Activated CD4-positive, alpha-beta memory T cell treated with anti-CD3 and anti-CD28 coated beads for 36 hours (primary cell): ENCODE measurements around the gene ASB6. TPM values are rescaled to one million over a fixed set of nuclear protein-coding genes. Genes with fewer than 3 reads are reported as not detected.
"Not testable (repeated sequence)": the region's sequence is repeated elsewhere in the genome, so short reads cannot be mapped to it uniquely, and the experiment has no call there.

Experiments
- CTCF ChIA-PET: fragments of 350-600 bp; sonication (Branson Sonifier 250); formaldehyde crosslinking; loops from one replicate; lab custom pipeline; 2021; ENCODE audit warnings: antibody characterized with exemption, inconsistent platforms; lab: Charles Lee
- POLR2A ChIA-PET: fragments of 350-600 bp; sonication (Branson Sonifier 250); formaldehyde crosslinking; loops from one replicate; lab custom pipeline; 2021; ENCODE audit warnings: antibody characterized with exemption; lab: Charles Lee
- DNase-seq: peaks from one replicate; pipeline ENCODE4 v3.0.0-alpha.2; 2020
- H3K27ac Mint-ChIP-seq: one replicate; pipeline ENCODE4 v1.8.0; 2021; ENCODE audit warnings: mixed read lengths
- H3K27me3 Mint-ChIP-seq: one replicate; pipeline ENCODE4 v1.8.0; 2021; ENCODE audit warnings: mixed read lengths
- H3K36me3 Mint-ChIP-seq: one replicate; pipeline ENCODE4 v1.8.0; 2021; ENCODE audit warnings: mixed read lengths
- H3K4me1 Mint-ChIP-seq: one replicate; pipeline ENCODE4 v1.8.0; 2021; ENCODE audit warnings: low read depth, mixed read lengths
- H3K4me3 Mint-ChIP-seq: one replicate; pipeline ENCODE4 v1.8.0; 2021; ENCODE audit warnings: mild to moderate bottlenecking, mixed read lengths
- H3K9me3 Mint-ChIP-seq: one replicate; pipeline ENCODE4 v1.8.0; 2021; ENCODE audit warnings: mixed read lengths
- intact Hi-C: fragments of 100-400 bp; cut with micrococcal nuclease; formaldehyde crosslinking; loops from one replicate; pipeline ENCODE4 v1.15.1; 2023
- total RNA-seq, 2 experiments: library from RNA; stranded (reverse); gene quantifications; one replicate each; pipeline ENCODE4 v1.2.3, GENCODE V29; 2021

The ASB6 gene
- total RNA-seq, 2 experiments from 2014 or later: 14.1 to 15.7 TPM

- H3K4me3 Mint-ChIP-seq: no peak overlapping the region
- no peak for DNase-seq
- H3K9me3 Mint-ChIP-seq: no peaks in the 10 kb centered on the region
- no peaks in the 10 kb centered on the region for H3K36me3 Mint-ChIP-seq
- peaks cover 4% of the 10 kb centered on the region for H3K27me3 Mint-ChIP-seq
- no peaks in the 10 kb centered on the region for H3K4me1 Mint-ChIP-seq
- ChIA-PET POLR2A (interaction anchor here (0.6 kb wide), 1 partner anchor 597 kb away, joined by 3 read pairs; no protein-coding TSS in a partner anchor), CTCF (no interaction called here)
- H3K27ac Mint-ChIP-seq: no peak overlapping the region
- intact Hi-C loops: no loop called here
Observed at GRCh38 chr9:129665814-129666520, 24.0 kb upstream of the ASB6 start.

- ChIA-PET CTCF (no interaction called here), POLR2A (no interaction called here)
- no peaks in the 10 kb centered on the region for H3K36me3 Mint-ChIP-seq
- DNase-seq: peak; percentile 44
- intact Hi-C loops: no loop called here
- H3K4me1 Mint-ChIP-seq: no peaks in the 10 kb centered on the region
- H3K4me3 Mint-ChIP-seq: no peak within 1 kb of the TSS
- no peaks in the 10 kb centered on the region for H3K9me3 Mint-ChIP-seq
- H3K27ac Mint-ChIP-seq: no peak within 1 kb of the TSS
- H3K27me3 Mint-ChIP-seq: peaks cover 4% of the 10 kb centered on the region
Observed at GRCh38 chr9:129665389-129665775, 23.4 kb upstream of the ASB6 start, which contains the start of gene PRRX2. Gene PRRX2 (plus strand): TSS chr9:129665647. CDS start chr9:129665868, 221 bp downstream.

GRCh38 chr9:129664746-129665388 lies 22.9 kb upstream of the ASB6 start:
- DNase-seq: no peak
- ChIA-PET POLR2A (no interaction called here), CTCF (no interaction called here)
- H3K9me3 Mint-ChIP-seq: no peaks in the 10 kb centered on the region
- H3K4me3 Mint-ChIP-seq: no peak overlapping the region
- H3K27ac Mint-ChIP-seq: no peak overlapping the region
- intact Hi-C loops: no loop called here
- no peaks in the 10 kb centered on the region for H3K4me1 Mint-ChIP-seq
- peaks cover 4% of the 10 kb centered on the region for H3K27me3 Mint-ChIP-seq
- H3K36me3 Mint-ChIP-seq: no peaks in the 10 kb centered on the region

GRCh38 chr9:129662239-129662638 lies 20.3 kb upstream of the ASB6 start:
- H3K27ac Mint-ChIP-seq, H3K9me3 Mint-ChIP-seq, H3K27me3 Mint-ChIP-seq, H3K4me1 Mint-ChIP-seq, POLR2A ChIA-PET, CTCF ChIA-PET, intact Hi-C loops, H3K4me3 Mint-ChIP-seq, DNase-seq, H3K36me3 Mint-ChIP-seq: not testable (repeated sequence)

- Mint-ChIP-seq H3K36me3 (no peaks in the 10 kb centered on the region), H3K27me3 (peaks cover 2% of the 10 kb centered on the region), H3K4me1 (no peaks in the 10 kb centered on the region), H3K4me3 (no peak overlapping the region), H3K9me3 (no peaks in the 10 kb centered on the region), H3K27ac (no peak overlapping the region)
- ChIA-PET POLR2A (no interaction called here), CTCF (interaction anchor here (1.4 kb wide), 1 partner anchor 76 kb away, joined by 6 read pairs; no protein-coding TSS in a partner anchor)
- no peak for DNase-seq
- intact Hi-C loops: no loop called here
Observed at GRCh38 chr9:129661029-129661428, 19.1 kb upstream of the ASB6 start.

- POLR2A ChIA-PET: no interaction called here
- DNase-seq: no peak
- no peaks in the 10 kb centered on the region for H3K9me3 Mint-ChIP-seq
- H3K4me1 Mint-ChIP-seq: no peaks in the 10 kb centered on the region
- no peak overlapping the region for H3K27ac Mint-ChIP-seq
- H3K27me3 Mint-ChIP-seq: no peaks in the 10 kb centered on the region
- CTCF ChIA-PET: interaction anchor here (0.6 to 1.2 kb wide), 6 partner anchors 14 to 480 kb away, joined by 3 to 8 read pairs (median 3); no protein-coding TSS in a partner anchor
- intact Hi-C loops: no loop called here
- H3K4me3 Mint-ChIP-seq: no peak overlapping the region
- H3K36me3 Mint-ChIP-seq: no peaks in the 10 kb centered on the region
Observed at GRCh38 chr9:129656795-129657390, 14.9 kb upstream of the ASB6 start.

- Mint-ChIP-seq H3K4me1 (no peaks in the 10 kb centered on the region), H3K27me3 (no peaks in the 10 kb centered on the region), H3K36me3 (no peaks in the 10 kb centered on the region), H3K4me3 (no peak overlapping the region), H3K9me3 (no peaks in the 10 kb centered on the region), H3K27ac (no peak overlapping the region)
- ChIA-PET CTCF (interaction anchor here (0.8 to 1.1 kb wide), 3 partner anchors 13 to 83 kb away, joined by 3 to 8 read pairs (median 5); no protein-coding TSS in a partner anchor), POLR2A (no interaction called here)
- DNase-seq: no peak
- intact Hi-C loops: no loop called here
Observed at GRCh38 chr9:129655696-129656095, 13.7 kb upstream of the ASB6 start.

- intact Hi-C loops: no loop called here
- no peaks in the 10 kb centered on the region for H3K36me3 Mint-ChIP-seq
Observed at GRCh38 chr9:129655154-129655553, 13.2 kb upstream of the ASB6 start.

GRCh38 chr9:129654554-129655040 lies 12.6 kb upstream of the ASB6 start:
- ChIA-PET CTCF (interaction anchor here (0.9 kb wide), 1 partner anchor 71 kb away, joined by 4 read pairs; no protein-coding TSS in a partner anchor), POLR2A (no interaction called here)
- no peak for DNase-seq
- Mint-ChIP-seq H3K27me3 (no peaks in the 10 kb centered on the region), H3K4me1 (no peaks in the 10 kb centered on the region), H3K9me3 (no peaks in the 10 kb centered on the region), H3K36me3 (no peaks in the 10 kb centered on the region), H3K4me3 (no peak overlapping the region), H3K27ac (no peak overlapping the region)
- intact Hi-C loops: no loop called here

More at GRCh38 chr9:129655154-129655553, 13.2 kb upstream of the ASB6 start:
- Mint-ChIP-seq H3K4me3 (no peak overlapping the region), H3K27ac (no peak overlapping the region), H3K4me1 (no peaks in the 10 kb centered on the region), H3K9me3 (no peaks in the 10 kb centered on the region), H3K27me3 (no peaks in the 10 kb centered on the region)
- ChIA-PET POLR2A (no interaction called here), CTCF (interaction anchor here (0.9 kb wide), 1 partner anchor 71 kb away, joined by 4 read pairs; no protein-coding TSS in a partner anchor)
- no peak for DNase-seq

- H3K4me3 Mint-ChIP-seq: no peak overlapping the region
- no peak overlapping the region for H3K27ac Mint-ChIP-seq
- no peaks in the 10 kb centered on the region for H3K9me3 Mint-ChIP-seq
- DNase-seq: no peak
- POLR2A ChIA-PET: no interaction called here
- intact Hi-C loops: no loop called here
- H3K4me1 Mint-ChIP-seq: no peaks in the 10 kb centered on the region
- H3K36me3 Mint-ChIP-seq: no peaks in the 10 kb centered on the region
- no peaks in the 10 kb centered on the region for H3K27me3 Mint-ChIP-seq
- CTCF ChIA-PET: no interaction called here
Observed at GRCh38 chr9:129653823-129654553, 12.0 kb upstream of the ASB6 start.

GRCh38 chr9:129650680-129651235 lies 8.8 kb upstream of the ASB6 start:
- intact Hi-C loops: no loop called here
- Mint-ChIP-seq H3K9me3 (no peaks in the 10 kb centered on the region), H3K4me3 (no peak overlapping the region), H3K27ac (no peak overlapping the region), H3K27me3 (no peaks in the 10 kb centered on the region), H3K4me1 (no peaks in the 10 kb centered on the region), H3K36me3 (no peaks in the 10 kb centered on the region)
- ChIA-PET CTCF (interaction anchor here (1.2 kb wide), 1 partner anchor 8 kb away, joined by 3 read pairs; no protein-coding TSS in a partner anchor), POLR2A (no interaction called here)
- no peak for DNase-seq
